BLaER1 treated with 17β-estradiol and CSF1 and Interleukin-3, amounts not matched to agents 10 nM and 100 nM (cell line): Measurements from ENCODE around the gene CACNB1.

Experiments
- H3K27ac ChIP-seq, 11 experiments: shearing (Covaris generic); formaldehyde crosslinking; 2 replicates each; pipeline ENCODE4 v1.8.1; 2022
- H3K27me3 ChIP-seq, 11 experiments: shearing (Covaris generic); formaldehyde crosslinking; 2 replicates each; pipeline ENCODE4 v1.8.1; 2022
- H3K36me3 ChIP-seq, 11 experiments: shearing (Covaris generic); formaldehyde crosslinking; 2 replicates each; pipeline ENCODE4 v1.8.1; 2022
- H3K4me1 ChIP-seq, 10 experiments: shearing (Covaris generic); formaldehyde crosslinking; 2 replicates each; pipeline ENCODE4 v1.8.1; 2022
- H3K4me2 ChIP-seq, 11 experiments: shearing (Covaris generic); formaldehyde crosslinking; 2 replicates each; pipeline ENCODE4 v1.8.1; 2022
- H3K4me3 ChIP-seq, 10 experiments: shearing (Covaris generic); formaldehyde crosslinking; 2 replicates each; pipeline ENCODE4 v1.8.1; 2022
- H3K9ac ChIP-seq, 11 experiments: shearing (Covaris generic); formaldehyde crosslinking; 2 replicates each; pipeline ENCODE4 v1.8.1; 2022
- H3K9me3 ChIP-seq, 11 experiments: shearing (Covaris generic); formaldehyde crosslinking; replicated peaks in 1 of 11; 2 replicates each; pipeline ENCODE4 v1.8.1; 2022
- H4K20me1 ChIP-seq, 11 experiments: shearing (Covaris generic); formaldehyde crosslinking; 2 replicates each; pipeline ENCODE4 v1.8.1; 2022
- Cebpa-rat ChIP-seq, 11 experiments: shearing (Covaris generic); IDR thresholded peaks; 2 replicates each; pipeline ENCODE4 v1.8.1; 2022

CACNB1 gene

GRCh38 chr17:39238311-39238972, 41.0 kb upstream of the CACNB1 start:
- H3K27ac ChIP-seq = peak overlapping the region in 9 of 11 experiments; percentile 4 to 65 (median 41); a peak in 16 of 22 replicates
- no peak for TF ChIP-seq Cebpa-rat (IDR thresholded peaks at IDR 0.05)
- no peaks in the 10 kb centered on the region; a peak in 1 of 22 replicates for H3K27me3 ChIP-seq
- no peaks in the 10 kb centered on the region for H3K9me3 ChIP-seq
- peak overlapping the region; percentile 79 to 94 (median 87) for H3K4me2 ChIP-seq
- H4K20me1 ChIP-seq = 0 out of 22 replicates have a peak, but pooled peaks cover 0 to 5% (median 0%) of the 10 kb centered on the region in 11 experiments
- peak overlapping the region in 6 of 11 experiments; percentile 14 to 65 (median 33); a peak in 11 of 22 replicates for H3K9ac ChIP-seq
- H3K36me3 ChIP-seq = no peaks in the 10 kb centered on the region
- peak overlapping the region in 2 of 10 experiments; percentile 2 to 9; a peak in 2 of 20 replicates for H3K4me3 ChIP-seq
- H3K4me1 ChIP-seq = peaks cover 18 to 79% (median 72%) of the 10 kb centered on the region in 10 experiments

GRCh38 chr17:39237586-39237985, 40.1 kb upstream of the CACNB1 start:
- no peak overlapping the region for H3K4me3 ChIP-seq
- H3K27me3 ChIP-seq = no peaks in the 10 kb centered on the region; a peak in 1 of 22 replicates
- TF ChIP-seq Cebpa-rat (IDR thresholded peaks at IDR 0.05) = no peak
- peak overlapping the region; percentile 79 to 94 (median 87); a peak in 21 of 22 replicates for H3K4me2 ChIP-seq
- H4K20me1 ChIP-seq = 0 out of 22 replicates have a peak, but pooled peaks cover 0 to 5% (median 0%) of the 10 kb centered on the region in 11 experiments
- H3K9me3 ChIP-seq = no peaks in the 10 kb centered on the region
- H3K4me1 ChIP-seq = peaks cover 15 to 75% (median 66%) of the 10 kb centered on the region in 10 experiments
- peak overlapping the region in 4 of 11 experiments; percentile 41 to 62 (median 58); a peak in 4 of 22 replicates for H3K27ac ChIP-seq
- H3K36me3 ChIP-seq = no peaks in the 10 kb centered on the region
- peak overlapping the region in 3 of 11 experiments; percentile 19 to 61 (median 22); a peak in 5 of 22 replicates for H3K9ac ChIP-seq

GRCh38 chr17:39236981-39237441, 39.5 kb upstream of the CACNB1 start:
- H3K9me3 ChIP-seq = no peaks in the 10 kb centered on the region
- H3K4me3 ChIP-seq = no peak overlapping the region
- H3K9ac ChIP-seq = peak overlapping the region in 2 of 11 experiments; percentile 37 to 52; a peak in 2 of 22 replicates
- no peaks in the 10 kb centered on the region for H3K36me3 ChIP-seq
- peaks cover 17 to 78% (median 67%) of the 10 kb centered on the region in 10 experiments for H3K4me1 ChIP-seq
- no peak for TF ChIP-seq Cebpa-rat (IDR thresholded peaks at IDR 0.05)
- peak overlapping the region in 7 of 11 experiments; percentile 28 to 87 (median 50); a peak in 9 of 22 replicates for H3K4me2 ChIP-seq
- H4K20me1 ChIP-seq = 0 out of 22 replicates have a peak, but pooled peaks cover 0 to 5% (median 0%) of the 10 kb centered on the region in 11 experiments
- H3K27ac ChIP-seq = peak overlapping the region in 2 of 11 experiments; percentile 18 to 53; a peak in 4 of 22 replicates
- no peaks in the 10 kb centered on the region; a peak in 1 of 22 replicates for H3K27me3 ChIP-seq

GRCh38 chr17:39236450-39236927, 39.0 kb upstream of the CACNB1 start:
- peak overlapping the region in 8 of 11 experiments; percentile 26 to 87 (median 40); a peak in 13 of 22 replicates for H3K4me2 ChIP-seq
- no peaks in the 10 kb centered on the region for H3K36me3 ChIP-seq
- H3K27ac ChIP-seq = peak overlapping the region in 2 of 11 experiments; percentile 18 to 53; a peak in 3 of 22 replicates
- H3K9ac ChIP-seq = peak overlapping the region in 4 of 11 experiments; percentile 1 to 52 (median 25); a peak in 4 of 22 replicates
- H3K4me1 ChIP-seq = peaks cover 22 to 78% (median 67%) of the 10 kb centered on the region in 10 experiments
- TF ChIP-seq Cebpa-rat (IDR thresholded peaks at IDR 0.05) = no peak
- H4K20me1 ChIP-seq = 0 out of 22 replicates have a peak, but pooled peaks cover 0 to 5% (median 0%) of the 10 kb centered on the region in 11 experiments
- H3K27me3 ChIP-seq = no peaks in the 10 kb centered on the region; a peak in 1 of 22 replicates
- H3K9me3 ChIP-seq = no peaks in the 10 kb centered on the region
- no peak overlapping the region for H3K4me3 ChIP-seq

GRCh38 chr17:39235555-39236449, 38.3 kb upstream of the CACNB1 start:
- TF ChIP-seq Cebpa-rat (IDR thresholded peaks at IDR 0.05) = no peak
- Histone ChIP-seq H3K9me3 (no peaks in the 10 kb centered on the region), H3K9ac (peak overlapping the region in 4 of 11 experiments; percentile 1 to 52 (median 25); a peak in 4 of 22 replicates), H4K20me1 (peaks cover 0 to 5% (median 0%) of the 10 kb centered on the region in 11 experiments; a peak in 1 of 22 replicates), H3K36me3 (no peaks in the 10 kb centered on the region), H3K27ac (peak overlapping the region in 2 of 11 experiments; percentile 18 to 53; a peak in 3 of 22 replicates), H3K27me3 (no peaks in the 10 kb centered on the region; a peak in 1 of 22 replicates), H3K4me3 (no peak overlapping the region), H3K4me2 (peak overlapping the region in 8 of 11 experiments; percentile 26 to 87 (median 40); a peak in 14 of 22 replicates), H3K4me1 (peaks cover 29 to 80% (median 70%) of the 10 kb centered on the region in 10 experiments)

GRCh38 chr17:39231591-39232551, 34.4 kb upstream of the CACNB1 start:
- H3K9me3 ChIP-seq = no peaks in the 10 kb centered on the region
- H3K4me1 ChIP-seq = peaks cover 23 to 63% (median 58%) of the 10 kb centered on the region in 10 experiments
- no peaks in the 10 kb centered on the region for H3K36me3 ChIP-seq
- peak overlapping the region in 8 of 11 experiments; percentile 27 to 65 (median 44); a peak in 15 of 22 replicates for H3K9ac ChIP-seq
- peaks cover 6 to 14% (median 11%) of the 10 kb centered on the region in 11 experiments for H3K27me3 ChIP-seq
- peak overlapping the region in 4 of 10 experiments; percentile 5 to 29 (median 24); a peak in 4 of 20 replicates for H3K4me3 ChIP-seq
- H3K27ac ChIP-seq = peak overlapping the region in 4 of 11 experiments; percentile 0 to 46 (median 26); a peak in 6 of 22 replicates
- H4K20me1 ChIP-seq = peaks cover 0 to 9% (median 0%) of the 10 kb centered on the region in 11 experiments; a peak in 2 of 22 replicates
- no peak for TF ChIP-seq Cebpa-rat (IDR thresholded peaks at IDR 0.05)
- peak overlapping the region; percentile 78 to 92 (median 88) for H3K4me2 ChIP-seq

- Histone ChIP-seq H3K36me3 (no peaks in the 10 kb centered on the region), H3K4me2 (peak overlapping the region; percentile 78 to 92 (median 88)), H3K9ac (peak overlapping the region in 7 of 11 experiments; percentile 4 to 65 (median 40); a peak in 11 of 22 replicates), H3K4me3 (no peak overlapping the region; a peak in 1 of 20 replicates), H3K9me3 (no peaks in the 10 kb centered on the region), H3K27ac (peak overlapping the region in 4 of 11 experiments; percentile 0 to 46 (median 26); a peak in 5 of 22 replicates), H4K20me1 (peaks cover 0 to 4% (median 0%) of the 10 kb centered on the region in 11 experiments; a peak in 2 of 22 replicates), H3K4me1 (peaks cover 27 to 60% (median 57%) of the 10 kb centered on the region in 10 experiments), H3K27me3 (peaks cover 13 to 22% (median 19%) of the 10 kb centered on the region in 11 experiments)
- TF ChIP-seq Cebpa-rat (IDR thresholded peaks at IDR 0.05) = peak in 3 of 11 experiments; percentile 27 to 71 (median 39); a peak in 2 of 22 replicates
Measured at GRCh38 chr17:39231091-39231561, 33.7 kb upstream of the CACNB1 start.
